HFF-Myc (cell line): ENCODE measurements around the gene BAHD1.

Source experiments
- DNase-seq: peaks from one replicate; pipeline ENCODE4 v3.0.0-alpha.2; 2011; ENCODE audit warnings: low read depth; ENCODE audit errors: extremely low read depth
- H3K4me3 ChIP-seq: replicated peaks from 2 replicates; pipeline ENCODE4 v1.5.1; 2011; ENCODE audit warnings: low read depth, mild to moderate bottlenecking, control low read depth, low read length
- CTCF ChIP-seq: IDR thresholded peaks from 2 replicates; pipeline ENCODE4 v1.5.1; 2012; ENCODE audit warnings: mild to moderate bottlenecking, low read depth, low read length, control low read depth; ENCODE audit errors: missing control alignments

BAHD1 gene

GRCh38 chr15:40424483-40425115 lies 16.2 kb upstream of the BAHD1 start:
- DNase-seq = no peak
- no peak for TF ChIP-seq CTCF
- H3K4me3 ChIP-seq = no peak overlapping the region

- DNase-seq = no peak
- TF ChIP-seq CTCF = no peak
Measured at GRCh38 chr15:40425681-40426080, 15.1 kb upstream of the BAHD1 start.

GRCh38 chr15:40427188-40427587 lies 13.6 kb upstream of the BAHD1 start:
- no peak overlapping the region for H3K4me3 ChIP-seq
- no peak for TF ChIP-seq CTCF
- no peak for DNase-seq

More at GRCh38 chr15:40425681-40426080, 15.1 kb upstream of the BAHD1 start:
- H3K4me3 ChIP-seq = no peak overlapping the region

GRCh38 chr15:40428185-40428584 lies 12.6 kb upstream of the BAHD1 start:
- DNase-seq = no peak
- no peak for TF ChIP-seq CTCF
- H3K4me3 ChIP-seq = no peak overlapping the region

GRCh38 chr15:40429068-40429710 lies 11.6 kb upstream of the BAHD1 start:
- DNase-seq = no peak
- no peak overlapping the region for H3K4me3 ChIP-seq
- no peak for TF ChIP-seq CTCF

GRCh38 chr15:40430271-40430805 lies 10.4 kb upstream of the BAHD1 start:
- TF ChIP-seq CTCF = no peak
- H3K4me3 ChIP-seq = no peak overlapping the region
- DNase-seq = no peak
